RWPE1 (cell line): ENCODE measurements around the gene FAXC.

Experiments used
- CTCF ChIA-PET: fragments of 350-600 bp; sonication (Branson Sonifier 250); formaldehyde crosslinking; extraction: SDS; loops from one replicate; lab custom pipeline; 2021; lab: Yijun Ruan, JAX
- POLR2A ChIA-PET: fragments of 400-600 bp; formaldehyde crosslinking; extraction: SDS; loops from one replicate; lab custom pipeline; 2020; ENCODE audit warnings: antibody characterized with exemption; ENCODE audit not compliant: low non-redundant PET; lab: Yijun Ruan, JAX
- DNase-seq: peaks from one replicate; pipeline ENCODE4 v3.0.0; 2012; ENCODE audit warnings: low spot score
- H3K27ac ChIP-seq: fragments of 450-650 bp; 2 replicates; pipeline ENCODE4 v1.5.1; 2017
- CTCF ChIP-seq: fragments of 450-650 bp; conservative IDR thresholded peaks from 2 replicates; pipeline ENCODE4 v1.5.1; 2017; ENCODE audit warnings: low read depth, mild to moderate bottlenecking

The FAXC gene

GRCh38 chr6:99246602-99247001 is 102.9 kb downstream of the FAXC start:
- POLR2A ChIA-PET: no interaction called here
- no peak for TF ChIP-seq CTCF
- no peak for DNase-seq
- no peak overlapping the region for H3K27ac ChIP-seq
- CTCF ChIA-PET: no interaction called here

DNA sequence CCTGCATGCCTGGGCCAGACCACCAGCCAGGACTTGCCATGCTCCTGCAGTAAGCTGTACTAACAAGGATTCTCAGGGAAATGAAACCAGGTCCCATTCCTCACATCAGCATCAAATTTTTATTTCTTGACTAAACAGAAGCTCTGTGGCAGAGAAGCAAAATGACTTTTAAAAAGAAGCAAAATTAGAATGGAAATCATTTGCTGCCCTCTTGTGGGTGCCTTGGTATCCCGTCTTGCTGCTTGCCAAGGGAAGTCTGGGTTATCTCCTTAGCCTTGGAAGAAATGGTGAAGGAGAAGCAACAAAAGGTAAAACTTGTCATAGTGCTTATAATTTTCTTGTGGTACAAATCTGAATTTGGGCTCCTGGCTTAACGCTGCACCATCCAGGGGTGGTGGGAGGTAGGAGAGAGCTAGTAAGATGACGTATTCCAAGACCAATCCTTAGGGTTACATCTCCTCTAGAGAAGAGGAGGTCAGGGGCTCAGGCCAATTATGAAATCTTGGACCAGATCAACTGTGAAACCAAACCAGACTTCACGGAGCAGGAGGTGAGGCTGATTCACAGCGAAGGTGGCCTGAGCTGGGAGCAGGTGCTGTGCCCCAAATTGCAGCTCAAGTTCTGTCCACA is 107.5 kb downstream of the FAXC start:
- POLR2A ChIA-PET: no interaction called here
- CTCF ChIA-PET: interaction anchor here (0.6 to 2.5 kb wide), 15 partner anchors 9 to 913 kb away, joined by 3 to 29 read pairs (median 3); no protein-coding TSS in a partner anchor
- DNase-seq: peak; percentile 20
- no peak overlapping the region for H3K27ac ChIP-seq
- peak; percentile 26 for TF ChIP-seq CTCF

DNA sequence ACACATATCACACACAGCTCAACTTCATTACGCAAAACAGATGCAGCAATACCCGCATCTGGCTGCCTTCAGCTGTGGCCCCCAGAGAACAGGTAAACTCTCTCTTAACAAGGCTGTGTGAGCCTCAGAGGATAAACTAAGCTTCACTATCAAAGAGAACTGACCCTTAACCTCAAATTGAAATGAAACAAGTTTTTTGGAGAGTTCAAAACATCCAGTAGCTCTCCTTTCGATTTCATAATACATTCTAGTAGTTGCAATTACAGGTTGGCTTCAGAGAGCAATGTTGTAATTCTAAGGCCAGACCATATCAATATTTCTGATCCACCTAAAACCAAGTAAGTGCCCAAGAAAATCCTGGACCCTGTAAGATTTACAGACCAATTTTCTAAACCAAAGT is 113.5 kb downstream of the FAXC start:
- no peak for DNase-seq
- TF ChIP-seq CTCF: no peak
- ChIA-PET CTCF (interaction anchor here (1.3 kb wide), 1 partner anchor 84 kb away, joined by 3 read pairs; no protein-coding TSS in a partner anchor), POLR2A (no interaction called here)
- H3K27ac ChIP-seq: no peak overlapping the region

- POLR2A ChIA-PET: no interaction called here
- CTCF ChIA-PET: no interaction called here
- no peak for TF ChIP-seq CTCF
- no peak overlapping the region for H3K27ac ChIP-seq
- DNase-seq: no peak
Observed at GRCh38 chr6:99233219-99233618, 116.3 kb downstream of the FAXC start.

DNA sequence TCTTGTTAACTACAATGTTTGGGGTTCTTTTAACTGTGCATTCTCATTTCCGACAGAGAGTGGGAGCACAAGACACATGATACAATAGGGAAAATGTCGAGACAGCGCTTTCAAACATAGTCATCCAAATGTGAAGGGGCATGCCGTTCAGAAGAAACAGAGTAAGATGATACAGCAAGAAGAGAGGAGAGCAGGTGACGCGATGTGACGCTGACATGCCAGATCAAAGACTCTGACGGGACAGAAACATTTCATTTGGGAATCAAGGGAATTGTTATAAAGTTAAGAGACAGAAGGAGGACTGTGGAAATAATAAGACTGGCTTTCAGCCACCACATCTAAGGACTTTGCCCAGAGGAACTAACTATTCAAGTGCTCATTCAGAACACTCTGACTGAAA is 117.4 kb downstream of the FAXC start:
- ChIA-PET POLR2A (no interaction called here), CTCF (no interaction called here)
- no peak for TF ChIP-seq CTCF
- no peak overlapping the region for H3K27ac ChIP-seq
- no peak for DNase-seq

DNA sequence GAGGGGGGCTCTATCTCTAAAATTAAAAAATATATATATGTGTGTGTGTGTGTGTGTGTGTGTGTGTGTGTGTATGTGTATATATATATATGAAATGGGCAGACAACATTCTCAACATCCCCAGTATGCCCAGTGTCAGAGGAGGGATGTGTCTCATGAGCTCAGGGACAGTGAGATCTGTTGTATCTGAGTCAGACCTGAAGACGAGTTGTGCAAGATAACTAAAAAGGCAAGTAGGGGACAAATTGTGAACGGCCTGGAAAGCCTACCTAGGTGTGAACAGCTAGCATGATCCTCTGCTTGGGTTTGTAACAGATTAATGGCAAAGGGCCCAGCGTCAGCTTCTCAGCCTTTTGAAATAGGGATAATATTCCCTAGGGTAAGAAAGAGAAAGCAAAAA is 124.3 kb downstream of the FAXC start:
- CTCF ChIA-PET: no interaction called here
- no peak overlapping the region for H3K27ac ChIP-seq
- POLR2A ChIA-PET: no interaction called here
- DNase-seq: no peak
- TF ChIP-seq CTCF: no peak
